Nucleus accumbens (tissue), 56 donors: Measurements from ENCODE around the gene CHST11.

Experiments used
- DNase-seq, 56 donors: peaks; one replicate each; lab custom pipeline; 2025; lab: John Stamatoyannopoulos, UW

Gene CHST11

DNA sequence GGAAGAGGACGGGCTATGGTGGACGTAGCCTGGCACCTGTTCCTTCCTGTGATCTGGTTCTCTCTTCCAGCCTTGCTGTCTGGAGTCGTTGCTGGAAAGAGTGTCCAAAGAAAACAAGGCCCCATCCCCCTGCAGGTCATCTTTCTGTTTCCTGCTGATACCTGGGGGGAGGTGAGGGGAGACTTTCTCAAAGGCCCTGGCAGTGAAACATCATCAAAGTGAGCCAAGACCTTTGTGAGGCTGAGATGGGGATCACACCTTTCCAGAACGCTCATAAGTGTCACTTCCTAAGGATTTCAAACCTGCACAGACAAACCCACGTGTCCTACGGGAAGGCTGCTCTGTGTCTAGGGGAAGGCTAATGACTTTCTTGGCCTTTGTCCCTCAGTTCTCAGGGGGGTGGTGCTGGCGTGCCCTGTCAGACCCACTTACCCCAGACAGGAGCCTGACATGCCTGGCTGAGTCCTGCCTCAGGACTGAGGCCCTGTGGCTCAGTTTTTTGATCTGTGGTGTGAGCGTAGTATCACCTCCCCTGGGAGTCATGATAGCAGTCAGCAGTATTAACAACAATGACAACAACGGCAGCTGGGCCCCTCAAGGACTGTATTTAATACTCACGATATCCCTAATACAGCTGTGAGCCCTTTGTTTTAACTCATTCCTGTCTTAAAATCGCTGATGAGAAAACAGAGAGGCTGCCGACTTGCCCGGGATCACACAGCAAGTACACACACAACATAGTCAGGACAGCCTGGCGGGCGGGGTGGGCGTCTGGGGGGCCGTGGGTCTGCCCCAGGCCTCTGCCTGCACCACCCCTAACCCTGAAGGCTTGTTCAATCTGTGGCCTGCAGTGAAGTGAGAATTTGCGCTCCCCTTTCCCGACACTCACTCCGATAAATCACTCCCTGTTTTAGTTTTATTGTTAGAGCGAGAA lies 266.1 kb downstream of the CHST11 start:
- DNase-seq = no peak

DNA sequence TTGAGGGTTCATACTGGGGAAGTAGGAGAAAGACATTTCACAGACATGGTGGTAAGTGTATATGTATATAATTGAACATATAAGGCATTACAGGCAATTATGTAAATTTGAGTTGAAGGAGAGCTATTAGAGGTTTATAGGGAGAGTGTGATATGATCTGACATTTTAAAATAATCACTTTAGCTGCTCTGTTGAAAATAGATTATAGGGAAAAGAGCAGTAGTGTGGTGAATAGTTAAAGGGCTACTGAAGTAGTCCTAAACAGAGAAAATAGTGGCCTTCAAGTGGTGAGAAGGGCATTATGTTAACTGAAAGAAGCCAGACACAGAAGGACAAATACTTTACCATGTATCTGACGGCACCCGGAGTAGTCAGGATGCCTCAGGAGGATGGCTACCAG lies 267.1 kb downstream of the CHST11 start:
- no peak for DNase-seq

DNA sequence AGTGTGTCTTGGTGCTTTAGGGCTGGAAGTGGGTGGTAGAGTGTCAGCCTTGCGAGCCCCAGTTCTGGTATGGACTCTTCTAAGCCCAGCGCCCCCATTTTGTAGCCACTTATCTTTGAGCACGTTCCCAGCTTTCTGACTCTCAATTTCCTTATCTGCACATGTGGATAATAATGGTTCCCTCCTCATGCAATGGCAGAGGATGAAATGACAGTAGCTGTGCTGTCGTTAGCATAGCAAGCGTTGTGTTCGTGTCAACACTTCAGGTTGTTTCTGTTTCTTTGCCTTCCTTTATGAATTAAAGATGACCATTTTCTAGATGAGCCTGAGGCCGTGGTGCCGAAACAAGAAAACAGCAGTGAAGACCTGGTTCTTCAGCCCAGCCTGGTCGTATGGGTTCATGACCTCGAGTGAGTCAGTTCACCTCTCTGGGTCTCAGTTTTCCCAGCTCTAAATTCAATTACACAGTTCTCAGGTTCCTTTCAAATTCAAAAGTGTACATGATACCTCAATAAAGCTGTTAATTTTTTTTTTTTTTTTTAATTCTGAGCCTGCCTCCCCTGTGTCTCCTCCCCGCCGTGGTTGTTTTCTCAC lies 268.3 kb downstream of the CHST11 start:
- no peak for DNase-seq

DNA sequence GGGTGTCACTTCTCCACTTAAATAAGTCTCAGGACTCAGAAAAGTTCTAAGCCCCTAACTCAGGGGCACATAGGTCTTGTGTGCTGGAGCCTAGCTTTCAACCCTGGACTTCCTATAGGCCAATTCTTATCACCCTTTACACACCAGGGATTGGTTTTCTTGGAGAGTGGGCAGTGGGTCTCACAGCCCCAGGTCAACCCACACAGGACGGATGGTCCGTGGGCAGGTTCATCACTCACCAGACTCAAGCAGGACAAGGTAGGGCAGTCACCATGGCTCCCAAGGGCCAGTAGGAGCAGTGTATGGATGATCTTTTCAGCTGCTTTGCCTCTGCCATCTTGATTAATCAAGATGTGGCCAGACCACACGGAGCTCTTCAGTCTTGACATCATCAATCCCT lies 268.9 kb downstream of the CHST11 start:
- DNase-seq = no peak

DNA sequence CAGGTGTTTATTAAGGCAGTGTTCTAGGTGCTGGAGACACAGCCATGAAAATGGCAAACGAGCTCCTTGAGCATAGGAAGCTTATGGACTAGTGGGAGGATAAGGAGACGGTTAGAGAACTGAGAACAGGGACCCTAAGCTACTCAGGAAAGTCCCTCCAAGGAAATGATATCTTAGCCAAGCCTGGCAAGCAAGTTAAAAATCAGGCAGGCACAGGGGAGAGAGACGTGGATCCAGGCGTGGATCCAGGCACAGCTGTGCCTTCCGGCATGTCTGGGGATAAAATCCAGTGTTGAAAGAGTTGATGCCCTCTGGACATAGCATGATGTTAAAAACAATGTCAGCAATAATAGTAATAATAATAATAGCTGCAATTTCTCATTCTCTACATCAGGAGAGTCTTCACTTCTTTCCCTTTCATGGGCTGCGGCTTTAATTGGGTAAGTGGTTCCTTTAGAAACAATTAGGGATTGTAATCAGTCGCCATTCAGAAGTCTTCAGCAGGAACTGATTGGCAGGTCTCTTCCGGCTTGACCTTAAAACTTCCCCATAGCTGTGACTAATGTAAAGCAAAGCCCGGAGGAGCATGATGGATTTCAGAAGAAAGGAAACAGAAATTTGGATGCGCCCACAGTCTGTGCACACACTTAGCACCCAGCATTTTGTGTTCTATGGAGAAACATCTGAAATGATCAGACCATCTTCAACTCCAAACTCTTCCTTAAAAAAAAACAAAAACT lies 271.1 kb downstream of the CHST11 start:
- DNase-seq = no peak

DNA sequence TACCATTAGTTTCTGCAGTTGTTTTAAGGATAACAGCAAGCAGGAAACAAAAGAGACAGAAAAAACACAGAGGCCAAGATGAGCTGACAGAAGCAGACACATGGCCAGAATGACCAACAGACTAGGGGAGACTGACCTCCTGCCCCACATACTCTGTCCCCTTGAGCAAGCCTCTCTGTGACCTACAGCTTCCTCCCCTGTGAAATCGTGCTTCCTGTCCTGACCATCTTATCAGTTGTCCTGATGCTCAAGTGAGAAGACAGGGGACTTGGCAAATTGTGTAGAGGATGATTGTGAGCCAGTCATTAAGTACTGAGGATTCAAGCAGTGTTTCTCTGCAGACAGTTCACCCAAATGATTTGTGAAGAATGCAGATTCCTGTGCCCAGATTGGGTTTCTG lies 272.3 kb downstream of the CHST11 start:
- no peak for DNase-seq

DNA sequence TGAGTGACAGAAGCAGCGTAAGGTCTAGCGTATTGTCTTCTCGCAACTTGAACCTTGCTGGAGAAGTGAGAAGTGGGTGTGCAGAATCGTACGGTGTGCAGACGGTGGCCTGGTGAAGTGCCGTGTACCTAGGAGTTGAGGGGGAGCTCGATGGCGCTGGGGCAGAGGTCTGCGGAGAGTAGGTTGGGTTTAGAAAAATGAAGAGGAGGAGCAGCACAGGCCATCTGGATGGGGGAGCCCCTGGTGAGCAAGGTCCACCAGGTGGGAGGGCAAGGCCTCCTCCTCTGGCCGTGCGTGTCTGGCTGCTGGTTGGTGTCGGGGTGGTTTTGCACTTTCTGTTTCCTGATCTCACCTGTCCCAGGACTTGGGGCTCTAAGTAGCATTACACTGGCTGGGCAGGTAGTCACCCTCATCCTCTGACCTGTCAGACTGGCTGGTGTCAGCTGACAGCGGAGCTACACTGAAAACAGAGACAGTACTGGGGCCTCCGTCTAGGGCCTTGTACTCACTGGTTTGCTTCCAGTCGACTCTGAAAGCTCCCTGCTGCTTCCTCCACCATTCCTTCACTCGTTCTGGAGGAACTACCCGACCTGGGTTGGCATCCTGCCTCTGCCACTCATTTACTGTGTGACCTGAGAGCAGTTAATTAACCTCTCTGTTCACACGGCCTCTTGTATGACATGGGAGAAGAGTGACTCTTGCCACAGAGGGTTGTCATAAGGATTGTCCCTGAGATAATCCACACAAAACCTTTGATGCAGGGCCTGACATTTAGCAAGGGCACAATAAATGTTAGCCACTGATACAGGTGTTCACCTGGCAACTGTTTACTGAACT lies 273.1 kb downstream of the CHST11 start:
- no peak for DNase-seq

DNA sequence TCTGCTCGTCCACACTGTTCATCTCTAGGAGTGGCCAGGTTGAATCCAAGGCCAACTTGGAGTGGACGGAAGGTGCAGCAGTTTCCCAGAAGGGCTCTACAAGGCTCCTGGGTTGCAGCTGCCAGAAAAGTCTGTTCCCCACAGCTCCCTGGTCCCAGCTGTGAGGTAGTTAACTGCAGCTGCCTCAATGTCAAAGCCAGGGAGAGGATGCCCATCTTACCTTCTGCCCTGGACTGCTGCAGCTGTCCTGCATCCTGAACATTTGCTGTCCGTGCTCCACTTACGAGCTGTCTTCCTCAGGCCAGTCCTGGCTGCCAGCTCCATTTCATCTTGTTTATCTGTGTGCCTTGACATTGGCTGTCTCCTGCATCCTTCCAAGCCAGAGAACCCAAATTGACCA lies 274.0 kb downstream of the CHST11 start:
- no peak for DNase-seq

DNA sequence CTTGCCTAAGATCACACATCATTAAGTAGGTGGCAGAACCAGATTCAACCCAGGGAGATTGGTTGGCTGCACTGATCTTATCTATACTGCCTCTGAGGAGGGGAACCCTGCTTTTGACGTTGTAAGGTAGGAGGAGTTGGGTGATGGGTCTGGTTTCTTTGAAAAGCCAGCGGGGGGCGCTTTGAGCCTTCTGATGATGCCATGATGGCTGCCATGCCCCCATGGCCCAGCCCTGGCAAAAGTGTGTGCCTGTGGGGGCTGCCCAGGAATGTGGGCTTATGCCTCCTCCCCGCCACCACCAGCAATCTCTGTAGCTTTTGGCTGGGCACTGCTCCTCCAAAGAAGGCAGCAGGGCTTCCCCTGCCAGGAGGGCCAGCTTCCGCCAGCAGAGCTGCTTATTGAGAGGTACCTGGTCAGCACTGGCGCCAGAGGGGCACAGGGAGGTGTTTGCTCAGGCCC lies 277.0 kb downstream of the CHST11 start:
- DNase-seq = peak in 1 of 56 donors; percentile 27

DNA sequence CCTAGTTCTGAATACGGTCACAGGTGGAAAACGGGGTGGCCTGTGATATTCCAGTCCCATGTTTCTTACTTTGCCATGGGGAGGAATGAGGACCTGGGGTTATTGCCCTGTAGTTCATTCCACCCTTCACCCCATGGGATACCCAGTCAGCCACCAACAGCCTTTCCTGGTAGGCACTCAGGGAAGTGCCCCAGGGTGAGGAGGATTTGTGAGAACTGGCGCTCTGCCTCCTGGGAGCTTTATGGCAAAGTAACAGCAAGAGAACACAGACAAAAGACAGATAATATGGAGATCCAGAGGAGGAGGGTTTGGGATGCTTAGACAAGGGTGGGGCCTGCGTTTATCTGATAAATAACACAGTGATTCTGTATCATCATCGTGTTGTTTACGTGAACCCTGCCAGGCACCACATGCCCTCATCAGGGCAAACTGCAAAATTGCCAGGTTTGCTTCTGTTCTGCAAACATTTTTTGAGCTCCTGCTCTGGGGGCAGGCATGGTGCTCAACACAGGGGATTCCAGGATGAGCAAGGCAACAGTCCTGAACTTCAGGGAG lies 277.9 kb downstream of the CHST11 start:
- DNase-seq = no peak

DNA sequence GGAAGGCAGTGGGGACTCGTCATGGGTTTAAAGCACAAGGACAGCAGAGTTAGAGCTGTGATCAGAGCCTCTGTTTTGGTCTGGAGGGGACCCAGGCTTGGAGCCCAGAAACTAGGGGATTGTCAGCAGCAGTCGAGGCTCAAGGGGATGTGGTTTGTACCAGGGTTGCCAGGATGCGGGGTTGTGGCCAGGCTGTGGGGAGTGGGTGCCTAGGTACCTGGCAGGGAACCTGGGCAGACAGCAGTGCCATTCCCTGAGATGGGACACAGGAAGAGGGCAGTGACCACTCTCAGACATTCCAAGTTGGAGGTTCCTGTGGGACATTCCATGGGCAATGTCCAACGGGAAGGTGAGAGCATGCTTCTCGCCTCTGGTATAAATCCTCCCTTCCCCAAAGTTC lies 279.1 kb downstream of the CHST11 start:
- DNase-seq = no peak

DNA sequence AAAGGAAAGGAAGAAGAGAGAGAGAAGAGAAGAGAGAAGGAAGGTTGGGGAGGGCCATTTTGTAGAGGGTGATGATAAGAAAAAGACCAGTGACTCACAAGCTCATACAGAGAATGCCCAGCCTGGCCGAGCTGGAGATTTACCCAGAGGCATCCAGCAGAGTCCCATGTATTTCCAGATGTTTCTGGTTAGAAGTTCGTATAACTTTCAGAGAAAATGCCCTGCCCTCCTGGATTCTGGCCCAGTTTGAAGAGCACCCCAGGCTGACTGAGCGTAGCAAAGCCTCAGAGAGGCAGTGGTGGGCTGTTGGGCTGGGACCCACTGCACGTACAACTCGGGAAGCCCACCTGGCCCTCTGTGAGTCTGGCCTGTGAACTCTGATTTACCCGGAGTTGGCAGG lies 279.6 kb downstream of the CHST11 start:
- no peak for DNase-seq

DNA sequence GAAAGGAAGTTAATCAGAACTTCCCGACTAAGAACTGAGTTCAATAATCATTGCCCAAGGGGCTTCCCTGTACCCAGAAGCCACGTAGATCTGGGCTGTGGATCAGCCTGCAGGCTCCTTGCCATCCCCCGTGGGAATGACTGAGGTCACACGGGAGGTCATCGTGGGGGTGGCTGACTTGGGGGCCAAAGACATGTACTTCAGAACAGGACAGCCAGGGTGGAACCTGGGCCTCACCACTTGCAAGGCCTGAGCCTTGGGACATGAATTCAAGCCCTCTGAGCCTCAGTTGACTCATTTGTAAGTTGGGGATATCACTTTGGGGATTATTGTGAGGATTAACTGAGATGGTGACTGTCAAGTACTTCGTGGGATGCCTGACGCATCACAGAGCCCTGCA lies 280.4 kb downstream of the CHST11 start:
- DNase-seq = no peak

DNA sequence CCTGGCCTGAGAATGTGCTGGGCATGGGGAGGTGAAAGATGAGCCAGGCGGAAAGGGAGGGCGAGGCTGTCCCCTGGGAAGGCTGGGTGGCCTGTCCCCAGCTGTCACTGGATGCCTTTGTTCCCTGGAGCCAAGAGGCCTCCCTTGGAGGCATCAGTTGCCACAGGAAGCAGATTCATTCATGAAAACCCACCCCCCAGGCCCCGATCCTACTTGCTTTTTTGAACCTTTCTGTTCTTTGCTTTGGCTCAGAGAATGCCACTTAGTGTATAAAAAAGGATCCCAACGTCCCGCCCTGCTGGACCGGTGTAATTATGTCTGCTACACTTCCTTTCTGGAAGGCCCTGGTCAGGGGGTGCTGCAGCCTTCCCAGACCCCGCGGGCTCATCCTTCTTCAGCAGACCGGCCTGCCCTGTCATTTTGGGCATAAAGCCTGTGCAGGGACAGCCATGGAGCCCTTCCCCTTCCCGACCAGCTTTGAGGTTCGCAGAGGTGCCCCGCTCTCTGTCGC lies 281.1 kb downstream of the CHST11 start:
- peak in 2 of 56 donors; percentile 8 to 9 for DNase-seq

DNA sequence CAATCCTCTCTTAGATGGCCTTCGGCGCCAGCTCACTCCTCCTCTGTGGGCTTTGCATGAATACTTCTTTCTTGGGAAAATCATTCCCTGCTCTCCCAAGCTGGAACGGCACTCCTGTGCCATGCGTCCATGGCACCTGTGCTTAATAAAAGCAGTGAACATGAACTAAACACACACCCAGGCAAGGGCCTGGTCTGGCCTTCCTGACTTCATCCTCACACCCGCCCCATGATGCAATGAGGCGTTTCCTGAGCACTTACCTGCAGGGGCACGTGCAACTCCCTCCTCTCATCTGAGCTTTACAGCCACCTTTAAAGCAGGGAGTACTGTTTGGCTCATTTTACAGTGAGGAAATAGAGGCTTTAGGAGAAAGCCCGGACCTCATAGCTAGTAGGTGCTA lies 281.6 kb downstream of the CHST11 start:
- DNase-seq = no peak

DNA sequence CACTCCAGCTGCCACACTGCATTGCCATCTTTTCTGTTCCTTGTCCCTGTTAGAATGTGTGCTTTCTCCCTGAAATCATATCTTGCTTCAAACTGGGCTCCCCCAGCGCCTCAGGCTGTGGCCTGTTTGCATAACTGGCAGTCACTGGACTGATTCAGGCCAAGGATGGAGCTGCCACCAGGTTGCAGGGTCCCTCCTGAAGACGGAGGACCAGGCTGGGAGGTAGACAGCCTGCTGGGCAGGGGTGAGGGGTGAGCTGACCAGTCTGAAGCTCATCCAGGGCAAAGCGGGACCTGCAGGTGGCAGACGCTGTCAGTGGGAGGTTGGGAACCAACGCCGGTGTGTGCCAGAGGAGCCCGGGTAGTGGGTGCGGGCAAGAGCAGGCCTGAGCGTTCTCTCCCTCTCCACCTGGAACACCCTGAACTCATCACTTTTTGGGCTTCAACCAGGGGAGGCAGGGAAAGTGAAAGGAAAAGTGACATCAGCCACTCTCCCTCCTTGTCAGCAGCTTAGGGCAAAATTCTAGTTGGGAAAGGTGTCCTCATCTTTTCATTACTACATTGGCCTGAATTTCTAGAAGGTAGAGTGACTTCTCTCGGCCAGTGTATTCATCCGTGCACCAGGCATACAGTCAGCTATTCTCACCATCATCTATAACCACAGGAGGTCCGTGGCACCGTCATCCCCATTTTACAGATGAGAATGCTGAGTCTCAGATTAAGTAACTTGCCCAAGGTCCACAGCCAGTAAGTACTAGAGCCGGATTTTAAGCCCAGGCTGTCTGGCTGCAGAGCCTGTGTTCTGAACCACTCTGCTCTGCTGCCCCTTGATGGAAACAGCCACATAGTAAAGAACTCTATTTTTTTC lies 282.3 kb downstream of the CHST11 start:
- peak in 1 of 56 donors; percentile 5 for DNase-seq

DNA sequence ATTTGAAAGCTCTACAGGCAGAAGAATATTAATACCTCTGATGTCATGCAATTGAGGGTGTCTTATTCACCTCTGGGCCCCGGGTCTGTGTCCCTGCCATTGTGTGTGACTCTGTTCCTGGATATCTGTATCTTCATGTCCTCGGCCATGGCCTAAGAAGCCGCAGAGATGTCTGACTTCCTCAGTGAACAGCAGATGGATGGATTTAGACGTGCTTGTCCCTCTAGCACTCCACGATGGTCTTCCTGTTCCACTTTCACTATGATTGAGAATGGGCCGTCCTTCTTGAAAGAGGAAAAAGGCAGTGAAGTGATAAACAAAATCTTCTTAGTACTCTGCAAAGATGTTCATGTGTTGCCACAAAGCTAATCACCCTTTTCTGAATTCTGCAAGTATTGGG lies 283.9 kb downstream of the CHST11 start:
- peak in 11 of 56 donors; percentile 11 to 37 (median 20) for DNase-seq

DNA sequence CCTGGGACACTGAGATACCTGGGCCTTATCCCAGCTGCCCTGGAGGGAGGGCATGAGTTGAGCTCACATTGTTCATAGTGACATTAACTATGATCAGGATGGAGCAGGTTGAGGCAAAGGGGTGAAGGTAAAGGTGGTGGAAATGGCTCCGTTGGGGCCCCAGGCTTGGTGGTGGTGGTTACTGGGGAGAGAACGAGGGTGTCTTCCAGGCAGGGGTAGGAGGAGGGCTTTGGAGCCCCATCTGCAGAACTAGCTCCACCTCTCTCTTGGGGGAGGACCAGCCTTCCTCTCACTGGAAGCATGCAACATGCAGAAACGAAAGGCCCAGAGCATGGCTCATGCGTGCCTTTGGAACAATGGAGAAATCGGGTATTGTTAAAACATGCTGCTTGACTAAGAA lies 284.3 kb downstream of the CHST11 start:
- DNase-seq = peak in 4 of 56 donors; percentile 13 to 29 (median 20)
